Heart left ventricle (tissue), 13 donors: ENCODE results near the gene SSNA1.

ENCODE experiments used
- CTCF ChIP-seq, 12 donors: fragments of 200-600 bp; sonication (generic) in 4 of 12; IDR thresholded peaks; one replicate each; pipeline versions ENCODE4 v1.5.0 to v1.8.0; 2018 to 2022; ENCODE audit warnings: antibody characterized with exemption in 12 of 12, mild to moderate bottlenecking in 5 of 12
- POLR2A ChIP-seq, 2 donors: fragments of 450-650 bp; IDR thresholded peaks; one replicate each; pipeline ENCODE4 v1.6.1; 2017; ENCODE audit warnings: antibody characterized with exemption in 2 of 2, mild to moderate bottlenecking in 2 of 2, moderate library complexity in 2 of 2
- donor health status: ischemic (EF 13 %, LVEDD 7.1; RV severe dilation, severe dysfunction).
- donor health status: DM: no; HTN: yes; CAD: no.
- donor health status: DM: no; HTN: no; CAD: no.
- donor health status: ischemic (EF 25% LVEDD 6.9; RV normal size, moderate dysfunction).
- donor health status: ischemic (EF 25% LVEDD 5.7; RV mildly dilated, moderate dysfunction).
- donor health status: ischemic (EF 35%, LVEDD 5.7; RV mildly dilated, moderate dysfunction).
- donor health status: nonischemic (EF 11% LVEDD 7.7; RV severe dilation, severe dysfunction).
- donor health status: DM: yes; HTN: yes; CAD: no.
- donor health status: PGD.
- donor health status: ischemic (EF 29% LVEDD 5.4; RV normal size, mild dysfunction).
- donor health status: nonischemic (EF 23%, LVEDD 6.1; RV moderate dilation, normal function).

GRCh38 chr9:137180491-137180890 is 8.0 kb upstream of the SSNA1 start:
- TF ChIP-seq POLR2A (IDR thresholded peaks at IDR 0.05) (no peak), CTCF (IDR thresholded peaks at IDR 0.05) (no peak)
